Neural progenitor cell (in vitro differentiated cells): ENCODE data around the gene CPA1. TPM values are rescaled to one million over a fixed set of nuclear protein-coding genes. Genes with fewer than 3 reads are reported as not detected.

Experiments
- DNase-seq: peaks from one replicate; pipeline ENCODE4 v3.0.0-alpha.2; 2016; ENCODE audit warnings: low spot score
- H2AFZ ChIP-seq: fragments of 200-600 bp; sonication (generic); replicated peaks from 2 replicates; pipeline ENCODE4 v1.6.1; 2016; ENCODE audit warnings: antibody characterized with exemption
- H3F3A ChIP-seq: fragments of 200-600 bp; sonication (generic); 2 replicates; pipeline ENCODE4 v1.6.1; 2016; ENCODE audit warnings: antibody characterized with exemption, low read depth
- H3K27ac ChIP-seq: fragments of 200-600 bp; sonication (generic); 2 replicates; pipeline ENCODE4 v1.5.1; 2016; ENCODE audit warnings: mild to moderate bottlenecking
- H3K27me3 ChIP-seq: fragments of 200-600 bp; sonication (generic); 2 replicates; pipeline ENCODE4 v1.6.1; 2016; ENCODE audit warnings: mild to moderate bottlenecking, moderate library complexity
- H3K36me3 ChIP-seq: fragments of 200-600 bp; sonication (generic); 2 replicates; pipeline ENCODE4 v1.5.1; 2016
- H3K4me1 ChIP-seq: fragments of 200-600 bp; sonication (generic); 2 replicates; pipeline ENCODE4 v1.6.1; 2016; ENCODE audit warnings: mixed run types
- H3K4me2 ChIP-seq: fragments of 200-600 bp; sonication (generic); 2 replicates; pipeline ENCODE4 v1.6.1; 2016
- H3K4me3 ChIP-seq: fragments of 200-600 bp; sonication (generic); 2 replicates; pipeline ENCODE4 v1.5.1; 2016
- H3K79me2 ChIP-seq: fragments of 200-600 bp; sonication (generic); 2 replicates; pipeline ENCODE4 v1.6.1; 2016; ENCODE audit warnings: low read depth
- H3K9ac ChIP-seq: fragments of 200-600 bp; sonication (generic); 2 replicates; pipeline ENCODE4 v1.6.1; 2016
- H3K9me3 ChIP-seq: fragments of 200-600 bp; sonication (generic); 2 replicates; pipeline ENCODE4 v1.5.1; 2016; ENCODE audit warnings: low read depth
- H4K20me1 ChIP-seq: fragments of 200-600 bp; sonication (generic); 2 replicates; pipeline ENCODE4 v1.6.1; 2016; ENCODE audit warnings: low read depth
- H3K27ac Mint-ChIP-seq: 3 replicates; pipeline ENCODE4 v1.8.0; 2021; ENCODE audit warnings: mixed read lengths
- H3K27me3 Mint-ChIP-seq: 2 replicates; pipeline ENCODE4 v1.8.0; 2022; ENCODE audit warnings: low read depth, mild to moderate bottlenecking, inconsistent platforms, moderate library complexity, mixed read lengths; ENCODE audit not compliant: insufficient read depth
- H3K36me3 Mint-ChIP-seq: 3 replicates; pipeline ENCODE4 v1.8.0; 2021; ENCODE audit warnings: mixed read lengths
- H3K4me1 Mint-ChIP-seq: 3 replicates; pipeline ENCODE4 v1.8.0; 2021; ENCODE audit warnings: mixed read lengths
- H3K4me3 Mint-ChIP-seq: 3 replicates; pipeline ENCODE4 v1.8.0; 2021; ENCODE audit warnings: mild to moderate bottlenecking, moderate library complexity, mixed read lengths
- H3K9me3 Mint-ChIP-seq: 3 replicates; pipeline ENCODE4 v1.8.0; 2020; ENCODE audit warnings: mixed read lengths
- CTCF ChIP-seq: fragments of 200-600 bp; sonication (generic); IDR thresholded peaks from 2 replicates; pipeline ENCODE4 v1.5.1; 2017; ENCODE audit warnings: antibody characterized with exemption, mild to moderate bottlenecking
- EZH2 ChIP-seq: fragments of 200-600 bp; sonication (generic); IDR thresholded peaks from 2 replicates; pipeline ENCODE4 v1.6.1; 2017; ENCODE audit warnings: antibody characterized with exemption, mild to moderate bottlenecking, moderate library complexity
- EZH2phosphoT487 ChIP-seq: fragments of 200-600 bp; sonication (generic); IDR thresholded peaks from 2 replicates; pipeline ENCODE4 v1.6.1; 2017; ENCODE audit warnings: antibody characterized with exemption
- total RNA-seq: library from RNA; depleted of rRNA; stranded (reverse); fragments of >200 nt; gene quantifications from 2 replicates; pipeline ENCODE4 v1.2.3, GENCODE V29; 2015; ENCODE audit warnings: low replicate concordance

Gene CPA1
- total RNA-seq, 1 donor from 2014 or later = not detected

DNA sequence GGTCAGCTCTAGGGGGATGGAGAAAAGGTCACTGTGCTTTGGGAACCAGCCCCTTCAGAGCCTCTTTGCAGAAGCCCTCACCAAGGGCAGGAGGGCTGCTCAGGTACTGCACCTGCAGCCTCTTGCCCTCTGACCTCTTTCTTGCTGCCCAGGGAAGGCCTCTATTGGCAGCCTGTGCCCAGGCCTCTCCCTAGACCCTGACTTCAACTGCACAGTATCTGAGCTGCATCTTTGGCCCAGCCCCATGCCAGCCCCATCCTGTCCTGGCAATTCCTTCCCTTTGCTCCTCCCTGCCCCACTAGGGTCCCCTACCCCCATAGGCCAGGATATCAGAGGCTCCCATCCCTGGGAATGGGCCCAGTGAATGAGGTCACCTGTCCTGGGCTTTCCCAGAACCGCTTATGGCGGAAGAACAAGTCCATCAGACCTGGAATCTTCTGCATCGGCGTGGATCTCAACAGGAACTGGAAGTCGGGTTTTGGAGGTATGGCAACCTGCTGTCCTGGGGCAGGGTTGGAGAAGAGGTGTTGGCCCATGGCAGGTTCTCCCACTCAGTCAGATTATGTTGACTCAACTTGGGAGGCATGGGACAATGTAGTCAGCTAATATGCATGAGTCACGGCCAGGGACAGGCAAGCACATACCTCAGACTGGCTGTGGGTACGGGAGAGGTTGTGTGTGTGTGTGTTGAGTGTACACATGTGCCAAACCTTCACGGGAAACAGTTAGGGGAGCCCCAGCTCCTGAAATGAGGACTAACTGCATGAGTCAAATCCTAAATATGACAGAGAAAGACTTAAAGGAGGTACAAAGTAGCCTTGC is 17.1 kb upstream of the CPA1 start:
- Histone ChIP-seq H3K27ac (no peak overlapping the region), H3K4me2 (no peak overlapping the region)

DNA sequence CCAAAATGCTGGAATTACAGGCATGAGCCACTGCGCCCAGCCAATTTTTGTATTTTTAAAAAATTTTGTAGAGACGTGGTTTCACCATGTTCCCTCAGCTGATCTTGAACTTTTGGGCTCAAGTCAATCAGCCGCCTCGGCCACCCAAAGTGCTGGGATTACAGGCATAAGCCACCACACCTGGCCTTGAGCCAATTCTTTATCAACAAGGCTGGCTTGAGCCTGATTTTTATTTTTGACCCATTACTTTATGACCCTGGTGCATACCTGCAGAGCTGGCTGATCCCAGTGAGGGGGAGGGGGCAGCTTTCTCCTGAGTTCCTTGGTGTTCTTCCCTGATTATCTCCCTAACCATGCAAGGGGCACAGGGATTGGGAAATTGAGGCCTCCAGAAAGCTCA is 15.8 kb upstream of the CPA1 start:
- Histone ChIP-seq H3K36me3 (no peaks in the 10 kb centered on the region), H4K20me1 (no peaks in the 10 kb centered on the region), H3K27me3 (no peaks in the 10 kb centered on the region), H3K4me2 (no peak overlapping the region), H3K4me1 (no peaks in the 10 kb centered on the region), H3K27ac (no peak overlapping the region), H3K79me2 (no peaks in the 10 kb centered on the region), H3F3A (no peaks in the 10 kb centered on the region), H2AFZ (no peak overlapping the region), H3K9me3 (no peaks in the 10 kb centered on the region), H3K4me3 (no peak overlapping the region), H3K9ac (no peak overlapping the region)
- Mint-ChIP-seq H3K4me1 (peaks cover 51% of the 10 kb centered on the region), H3K27ac (no peak overlapping the region), H3K4me3 (peak overlapping the region; percentile 36), H3K36me3 (peaks cover 2% of the 10 kb centered on the region), H3K27me3 (peaks cover 11% of the 10 kb centered on the region), H3K9me3 (peaks cover 16% of the 10 kb centered on the region)
- DNase-seq = no peak
- TF ChIP-seq EZH2phosphoT487 = no peak
- no peak for TF ChIP-seq CTCF

More for the DNA sequence above, 17.1 kb upstream of the CPA1 start:
- Histone ChIP-seq H3K27me3 (no peaks in the 10 kb centered on the region), H3F3A (no peaks in the 10 kb centered on the region), H3K36me3 (no peaks in the 10 kb centered on the region), H2AFZ (no peak overlapping the region), H3K9ac (no peak overlapping the region), H3K4me3 (no peak overlapping the region), H4K20me1 (no peaks in the 10 kb centered on the region), H3K79me2 (no peaks in the 10 kb centered on the region), H3K9me3 (no peaks in the 10 kb centered on the region), H3K4me1 (no peaks in the 10 kb centered on the region)
- peaks cover 26% of the 10 kb centered on the region for H3K9me3 Mint-ChIP-seq
- peaks cover 4% of the 10 kb centered on the region for H3K36me3 Mint-ChIP-seq
- DNase-seq = no peak
- peak overlapping the region; percentile 70 for H3K27ac Mint-ChIP-seq
- H3K4me1 Mint-ChIP-seq = peaks cover 43% of the 10 kb centered on the region
- peaks cover 11% of the 10 kb centered on the region for H3K27me3 Mint-ChIP-seq
- no peak overlapping the region for H3K4me3 Mint-ChIP-seq
- TF ChIP-seq CTCF = no peak

DNA sequence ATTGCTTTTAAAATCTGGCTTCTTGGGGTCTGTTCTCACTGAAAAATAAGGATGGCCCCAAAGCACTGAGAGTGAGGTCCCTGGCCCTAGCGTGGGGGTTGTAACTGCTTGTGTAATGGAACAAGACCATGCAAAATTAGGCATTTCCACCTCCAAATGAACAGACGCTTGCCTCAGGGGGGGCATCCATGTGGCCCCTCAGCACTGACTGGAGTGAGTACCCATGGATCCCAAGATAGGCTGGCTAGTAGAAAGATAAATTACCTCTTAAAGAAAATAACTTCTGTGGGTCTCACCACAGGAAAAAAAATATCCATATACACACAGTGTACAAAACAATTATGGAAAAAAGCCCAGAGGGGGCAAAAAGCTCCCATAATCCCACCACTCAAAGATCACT is 15.2 kb upstream of the CPA1 start:
- Histone ChIP-seq H3K36me3 (no peaks in the 10 kb centered on the region), H3K4me3 (no peak overlapping the region), H2AFZ (no peak overlapping the region), H3K27ac (no peak overlapping the region), H3K79me2 (no peaks in the 10 kb centered on the region), H3K4me1 (no peaks in the 10 kb centered on the region), H3K27me3 (no peaks in the 10 kb centered on the region), H3K9ac (no peak overlapping the region), H4K20me1 (no peaks in the 10 kb centered on the region), H3F3A (no peaks in the 10 kb centered on the region), H3K9me3 (no peaks in the 10 kb centered on the region), H3K4me2 (no peak overlapping the region)
- peak overlapping the region; percentile 99 for H3K27ac Mint-ChIP-seq
- peak overlapping the region; percentile 36 for H3K4me3 Mint-ChIP-seq
- no peak for DNase-seq
- H3K27me3 Mint-ChIP-seq = peaks cover 11% of the 10 kb centered on the region
- peaks cover 12% of the 10 kb centered on the region for H3K9me3 Mint-ChIP-seq
- peaks cover 56% of the 10 kb centered on the region for H3K4me1 Mint-ChIP-seq
- TF ChIP-seq EZH2phosphoT487 (no peak), EZH2 (no peak), CTCF (no peak)
- peaks cover 2% of the 10 kb centered on the region for H3K36me3 Mint-ChIP-seq
